Measurements from ENCODE around the gene USP21.

DNA sequence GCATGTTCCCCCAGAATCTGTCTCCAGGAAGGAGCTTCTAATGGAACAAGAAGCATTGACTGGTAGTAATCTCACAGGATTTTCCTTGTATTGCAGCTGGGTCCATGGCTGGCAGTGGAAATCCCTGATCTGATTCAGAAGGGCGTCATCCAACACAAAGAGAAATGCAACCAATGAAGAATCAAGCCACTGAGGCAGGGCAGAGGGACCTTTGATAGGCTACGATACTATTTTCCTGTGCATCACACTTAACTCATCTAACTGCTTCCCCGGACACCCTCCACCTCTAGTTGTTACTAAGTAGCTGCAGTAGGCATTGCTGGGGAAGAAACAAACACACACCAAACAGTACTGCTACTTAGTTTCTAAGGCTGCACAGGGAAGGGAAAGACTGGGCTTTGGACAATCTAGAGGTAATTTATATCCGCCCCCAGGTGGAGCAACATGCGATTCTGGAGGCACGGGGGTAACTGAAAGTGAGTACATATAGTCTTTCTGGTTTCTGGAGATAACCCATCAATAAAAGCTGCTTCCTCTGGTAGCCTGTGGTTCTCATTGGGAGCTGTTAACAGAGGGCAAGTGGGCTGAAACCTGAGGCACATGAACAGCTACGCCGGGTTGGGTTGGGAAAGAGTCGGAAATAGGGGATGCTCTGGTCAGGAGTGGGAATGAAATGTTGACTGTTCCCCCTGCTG is 837 bp upstream of the USP21 start:
- TF ChIP-seq, protein P1, sequence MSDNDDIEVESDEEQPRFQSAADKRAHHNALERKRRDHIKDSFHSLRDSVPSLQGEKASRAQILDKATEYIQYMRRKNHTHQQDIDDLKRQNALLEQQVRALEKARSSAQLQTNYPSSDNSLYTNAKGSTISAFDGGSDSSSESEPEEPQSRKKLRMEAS (IDR thresholded peaks at IDR 0.05; ENCODE audit: low read depth) = no peak
- TF ChIP-seq, protein P2, sequence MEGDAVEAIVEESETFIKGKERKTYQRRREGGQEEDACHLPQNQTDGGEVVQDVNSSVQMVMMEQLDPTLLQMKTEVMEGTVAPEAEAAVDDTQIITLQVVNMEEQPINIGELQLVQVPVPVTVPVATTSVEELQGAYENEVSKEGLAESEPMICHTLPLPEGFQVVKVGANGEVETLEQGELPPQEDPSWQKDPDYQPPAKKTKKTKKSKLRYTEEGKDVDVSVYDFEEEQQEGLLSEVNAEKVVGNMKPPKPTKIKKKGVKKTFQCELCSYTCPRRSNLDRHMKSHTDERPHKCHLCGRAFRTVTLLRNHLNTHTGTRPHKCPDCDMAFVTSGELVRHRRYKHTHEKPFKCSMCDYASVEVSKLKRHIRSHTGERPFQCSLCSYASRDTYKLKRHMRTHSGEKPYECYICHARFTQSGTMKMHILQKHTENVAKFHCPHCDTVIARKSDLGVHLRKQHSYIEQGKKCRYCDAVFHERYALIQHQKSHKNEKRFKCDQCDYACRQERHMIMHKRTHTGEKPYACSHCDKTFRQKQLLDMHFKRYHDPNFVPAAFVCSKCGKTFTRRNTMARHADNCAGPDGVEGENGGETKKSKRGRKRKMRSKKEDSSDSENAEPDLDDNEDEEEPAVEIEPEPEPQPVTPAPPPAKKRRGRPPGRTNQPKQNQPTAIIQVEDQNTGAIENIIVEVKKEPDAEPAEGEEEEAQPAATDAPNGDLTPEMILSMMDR (IDR thresholded peaks at IDR 0.05) = no peak
- TF ChIP-seq, protein P3, sequence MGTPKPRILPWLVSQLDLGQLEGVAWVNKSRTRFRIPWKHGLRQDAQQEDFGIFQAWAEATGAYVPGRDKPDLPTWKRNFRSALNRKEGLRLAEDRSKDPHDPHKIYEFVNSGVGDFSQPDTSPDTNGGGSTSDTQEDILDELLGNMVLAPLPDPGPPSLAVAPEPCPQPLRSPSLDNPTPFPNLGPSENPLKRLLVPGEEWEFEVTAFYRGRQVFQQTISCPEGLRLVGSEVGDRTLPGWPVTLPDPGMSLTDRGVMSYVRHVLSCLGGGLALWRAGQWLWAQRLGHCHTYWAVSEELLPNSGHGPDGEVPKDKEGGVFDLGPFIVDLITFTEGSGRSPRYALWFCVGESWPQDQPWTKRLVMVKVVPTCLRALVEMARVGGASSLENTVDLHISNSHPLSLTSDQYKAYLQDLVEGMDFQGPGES (IDR thresholded peaks at IDR 0.05; ENCODE audit: low read depth, low read length) = no peak
- TF ChIP-seq TCF12 (IDR thresholded peaks at IDR 0.05) (no peak), RAD21 (IDR thresholded peaks at IDR 0.05; ENCODE audit: low read length) (no peak), SIN3A (IDR thresholded peaks at IDR 0.05; ENCODE audit: borderline replicate concordance, low read depth, low read length) (no peak), GATA2 (CRISPR knock-in tag; IDR thresholded peaks at IDR 0.05) (no peak), POLR2AphosphoS5 (IDR thresholded peaks at IDR 0.05; ENCODE audit: low read depth, low read length) (no peak), EP300 (IDR thresholded peaks at IDR 0.05; ENCODE audit: borderline replicate concordance in 1 of 2, low read depth in 1 of 2, low read length in 1 of 2) (no peak), NRF1 (IDR thresholded peaks at IDR 0.05; ENCODE audit: low read depth, low read length) (no peak), FOXM1 (IDR thresholded peaks at IDR 0.05; ENCODE audit: low read depth) (no peak)
- TF ChIP-seq, protein P4, sequence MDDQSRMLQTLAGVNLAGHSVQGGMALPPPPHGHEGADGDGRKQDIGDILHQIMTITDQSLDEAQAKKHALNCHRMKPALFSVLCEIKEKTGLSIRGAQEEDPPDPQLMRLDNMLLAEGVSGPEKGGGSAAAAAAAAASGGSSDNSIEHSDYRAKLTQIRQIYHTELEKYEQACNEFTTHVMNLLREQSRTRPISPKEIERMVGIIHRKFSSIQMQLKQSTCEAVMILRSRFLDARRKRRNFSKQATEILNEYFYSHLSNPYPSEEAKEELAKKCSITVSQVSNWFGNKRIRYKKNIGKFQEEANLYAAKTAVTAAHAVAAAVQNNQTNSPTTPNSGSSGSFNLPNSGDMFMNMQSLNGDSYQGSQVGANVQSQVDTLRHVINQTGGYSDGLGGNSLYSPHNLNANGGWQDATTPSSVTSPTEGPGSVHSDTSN (IDR thresholded peaks at IDR 0.05) = no peak
- TF ChIP-seq, protein P5, sequence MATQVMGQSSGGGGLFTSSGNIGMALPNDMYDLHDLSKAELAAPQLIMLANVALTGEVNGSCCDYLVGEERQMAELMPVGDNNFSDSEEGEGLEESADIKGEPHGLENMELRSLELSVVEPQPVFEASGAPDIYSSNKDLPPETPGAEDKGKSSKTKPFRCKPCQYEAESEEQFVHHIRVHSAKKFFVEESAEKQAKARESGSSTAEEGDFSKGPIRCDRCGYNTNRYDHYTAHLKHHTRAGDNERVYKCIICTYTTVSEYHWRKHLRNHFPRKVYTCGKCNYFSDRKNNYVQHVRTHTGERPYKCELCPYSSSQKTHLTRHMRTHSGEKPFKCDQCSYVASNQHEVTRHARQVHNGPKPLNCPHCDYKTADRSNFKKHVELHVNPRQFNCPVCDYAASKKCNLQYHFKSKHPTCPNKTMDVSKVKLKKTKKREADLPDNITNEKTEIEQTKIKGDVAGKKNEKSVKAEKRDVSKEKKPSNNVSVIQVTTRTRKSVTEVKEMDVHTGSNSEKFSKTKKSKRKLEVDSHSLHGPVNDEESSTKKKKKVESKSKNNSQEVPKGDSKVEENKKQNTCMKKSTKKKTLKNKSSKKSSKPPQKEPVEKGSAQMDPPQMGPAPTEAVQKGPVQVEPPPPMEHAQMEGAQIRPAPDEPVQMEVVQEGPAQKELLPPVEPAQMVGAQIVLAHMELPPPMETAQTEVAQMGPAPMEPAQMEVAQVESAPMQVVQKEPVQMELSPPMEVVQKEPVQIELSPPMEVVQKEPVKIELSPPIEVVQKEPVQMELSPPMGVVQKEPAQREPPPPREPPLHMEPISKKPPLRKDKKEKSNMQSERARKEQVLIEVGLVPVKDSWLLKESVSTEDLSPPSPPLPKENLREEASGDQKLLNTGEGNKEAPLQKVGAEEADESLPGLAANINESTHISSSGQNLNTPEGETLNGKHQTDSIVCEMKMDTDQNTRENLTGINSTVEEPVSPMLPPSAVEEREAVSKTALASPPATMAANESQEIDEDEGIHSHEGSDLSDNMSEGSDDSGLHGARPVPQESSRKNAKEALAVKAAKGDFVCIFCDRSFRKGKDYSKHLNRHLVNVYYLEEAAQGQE (IDR thresholded peaks at IDR 0.05; ENCODE audit: low read depth, low read length) = no peak

All from SK-N-SH (cell line).